WI38 (cell line): ENCODE measurements around the gene COA4.

ENCODE experiments used
- H3K4me3 ChIP-seq: 2 replicates; pipeline ENCODE4 v1.5.1; 2011; ENCODE audit warnings: low read depth, mild to moderate bottlenecking, control low read depth, low read length
- TF ChIP-seq, protein P1 (sequence below): IDR thresholded peaks from 2 replicates; pipeline ENCODE4 v1.5.1; 2012; ENCODE audit warnings: low read depth, mild to moderate bottlenecking, control low read depth, low read length

The COA4 gene

GRCh38 chr11:73866095-73866579 lies 10.5 kb downstream of the COA4 start:
- H3K4me3 ChIP-seq, result no peak overlapping the region
- TF ChIP-seq, protein P1, sequence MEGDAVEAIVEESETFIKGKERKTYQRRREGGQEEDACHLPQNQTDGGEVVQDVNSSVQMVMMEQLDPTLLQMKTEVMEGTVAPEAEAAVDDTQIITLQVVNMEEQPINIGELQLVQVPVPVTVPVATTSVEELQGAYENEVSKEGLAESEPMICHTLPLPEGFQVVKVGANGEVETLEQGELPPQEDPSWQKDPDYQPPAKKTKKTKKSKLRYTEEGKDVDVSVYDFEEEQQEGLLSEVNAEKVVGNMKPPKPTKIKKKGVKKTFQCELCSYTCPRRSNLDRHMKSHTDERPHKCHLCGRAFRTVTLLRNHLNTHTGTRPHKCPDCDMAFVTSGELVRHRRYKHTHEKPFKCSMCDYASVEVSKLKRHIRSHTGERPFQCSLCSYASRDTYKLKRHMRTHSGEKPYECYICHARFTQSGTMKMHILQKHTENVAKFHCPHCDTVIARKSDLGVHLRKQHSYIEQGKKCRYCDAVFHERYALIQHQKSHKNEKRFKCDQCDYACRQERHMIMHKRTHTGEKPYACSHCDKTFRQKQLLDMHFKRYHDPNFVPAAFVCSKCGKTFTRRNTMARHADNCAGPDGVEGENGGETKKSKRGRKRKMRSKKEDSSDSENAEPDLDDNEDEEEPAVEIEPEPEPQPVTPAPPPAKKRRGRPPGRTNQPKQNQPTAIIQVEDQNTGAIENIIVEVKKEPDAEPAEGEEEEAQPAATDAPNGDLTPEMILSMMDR, result no peak

GRCh38 chr11:73862986-73863385 lies 13.7 kb downstream of the COA4 start:
- H3K4me3 ChIP-seq, result no peak overlapping the region
- TF ChIP-seq, protein P1, result no peak

GRCh38 chr11:73860202-73860601 lies 16.4 kb downstream of the COA4 start:
- no peak overlapping the region for H3K4me3 ChIP-seq
- TF ChIP-seq, protein P1, result no peak

GRCh38 chr11:73859671-73860070 lies 17.0 kb downstream of the COA4 start:
- H3K4me3 ChIP-seq, result no peak overlapping the region
- TF ChIP-seq, protein P1, result no peak

GRCh38 chr11:73856031-73856567 lies 20.5 kb downstream of the COA4 start:
- TF ChIP-seq, protein P1, result no peak
- H3K4me3 ChIP-seq, result no peak overlapping the region

GRCh38 chr11:73854680-73855079 lies 22.0 kb downstream of the COA4 start:
- TF ChIP-seq, protein P1, result no peak
- H3K4me3 ChIP-seq, result no peak overlapping the region

- TF ChIP-seq, protein P1, result no peak
Observed at GRCh38 chr11:73852049-73852448, 24.6 kb downstream of the COA4 start.

More at GRCh38 chr11:73852049-73852448, 24.6 kb downstream of the COA4 start:
- no peak overlapping the region for H3K4me3 ChIP-seq
